ENCODE results near the gene PLEKHG7. TPM values are rescaled to one million over a fixed set of nuclear protein-coding genes. Genes with fewer than 3 reads are reported as not detected.

PLEKHG7 gene
- total and polyA plus RNA-seq, 9 of the 15 experiments (the other 6 are each of a cell fraction or from before 2014, with no cell fraction given) = 0.03 TPM; not detected in 8

DNA sequence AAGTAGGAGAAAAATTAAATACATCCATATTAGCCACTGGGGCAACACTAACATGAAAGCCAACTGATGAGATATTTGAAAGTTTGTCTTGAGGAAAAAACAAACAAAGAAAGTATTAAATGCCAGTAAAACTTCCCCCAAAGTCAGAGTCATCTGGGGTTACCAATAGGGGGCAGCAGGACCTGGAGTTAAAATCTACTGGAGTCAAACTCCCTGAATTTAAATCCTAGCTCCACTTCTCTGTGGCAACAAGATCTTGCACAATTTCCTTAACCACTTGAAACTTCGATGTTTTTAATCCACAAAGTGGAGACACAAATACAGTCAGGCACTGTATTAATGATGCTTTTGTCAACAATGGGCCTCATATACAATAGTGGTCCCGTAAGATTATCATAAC, 14.4 kb downstream of the PLEKHG7 start:
- BruUV-seq (replicated peaks) = no TSS peak
- Histone ChIP-seq H3K9me1 (ENCODE audit: control insufficient read depth, insufficient read depth, low read length) (no peaks in the 10 kb centered on the region), H4K20me1 (replicated peaks; ENCODE audit: control insufficient read depth, insufficient read depth, low read length) (no peaks in the 10 kb centered on the region), H3K27ac (ENCODE audit: extremely low read depth, low read depth, low read length) (no peak overlapping the region), H3K9me3 (replicated peaks; ENCODE audit: control insufficient read depth, insufficient read depth, low read depth, low read length) (no peaks in the 10 kb centered on the region), H3K27me3 (ENCODE audit: control insufficient read depth in 2 of 2, insufficient read depth in 2 of 2, low read length in 2 of 2) (peaks cover 6 to 10% of the 10 kb centered on the region in 2 experiments; a peak in 3 of 5 replicates), H3K4me1 (replicated peaks in 1 of 2; ENCODE audit: control insufficient read depth in 2 of 2, insufficient read depth in 2 of 2, low read length in 2 of 2) (no peaks in the 10 kb centered on the region; a peak in 1 of 5 replicates), H3K4me3 (no peak overlapping the region), H3K9ac (ENCODE audit: insufficient read depth in 1 of 2, low read depth in 2 of 2, low read length in 2 of 2) (no peak overlapping the region), H3K79me2 (ENCODE audit: control insufficient read depth, insufficient read depth, low read length) (no peaks in the 10 kb centered on the region), H3K4me2 (ENCODE audit: insufficient read depth, low read length) (no peak overlapping the region), H2AFZ (ENCODE audit: low read depth, low read length) (no peak overlapping the region), H3K36me3 (ENCODE audit: control insufficient read depth, insufficient read depth, low read length) (no peaks in the 10 kb centered on the region)
- FAIRE-seq = peak; percentile 48
- CTCF ChIA-PET (ENCODE audit: low intra/inter-chr PET ratio) = interaction anchor here (0.6 kb wide), 2 partner anchors 1388 to 1417 kb away, joined by 4 read pairs; no protein-coding TSS in a partner anchor
- 0% methylated on average over 2 of the region's 2 CpGs for WGBS (ENCODE audit: insufficient coverage, low coverage, missing lambda C conversion rate)
- ATAC-seq = peak; percentile 47; the same call in 1 of the 3 replicates
- in situ Hi-C loops (cut with MboI) (no loop called here), intact Hi-C loops (cut with micrococcal nuclease) (no loop called here)
- peak in 2 of 4 experiments; percentile 24 to 28 for DNase-seq (ENCODE audit: extremely low read depth in 1 of 4, low spot score in 3 of 4)
- TF ChIP-seq RAD21 (CRISPR knock-in tag; conservative IDR thresholded peaks at IDR 0.05 in 1 of 2, IDR thresholded peaks at IDR 0.05 in 1 of 2) (peak; percentile 40 to 50), NFYB (IDR thresholded peaks at IDR 0.05; ENCODE audit: extremely low read depth, insufficient read length) (no peak), GATA2 (CRISPR knock-in tag; IDR thresholded peaks at IDR 0.05) (no peak), DPF2 (IDR thresholded peaks at IDR 0.05) (no peak), CEBPB (tag; IDR thresholded peaks at IDR 0.05) (peak; percentile 66)
- TF ChIP-seq, protein P1, sequence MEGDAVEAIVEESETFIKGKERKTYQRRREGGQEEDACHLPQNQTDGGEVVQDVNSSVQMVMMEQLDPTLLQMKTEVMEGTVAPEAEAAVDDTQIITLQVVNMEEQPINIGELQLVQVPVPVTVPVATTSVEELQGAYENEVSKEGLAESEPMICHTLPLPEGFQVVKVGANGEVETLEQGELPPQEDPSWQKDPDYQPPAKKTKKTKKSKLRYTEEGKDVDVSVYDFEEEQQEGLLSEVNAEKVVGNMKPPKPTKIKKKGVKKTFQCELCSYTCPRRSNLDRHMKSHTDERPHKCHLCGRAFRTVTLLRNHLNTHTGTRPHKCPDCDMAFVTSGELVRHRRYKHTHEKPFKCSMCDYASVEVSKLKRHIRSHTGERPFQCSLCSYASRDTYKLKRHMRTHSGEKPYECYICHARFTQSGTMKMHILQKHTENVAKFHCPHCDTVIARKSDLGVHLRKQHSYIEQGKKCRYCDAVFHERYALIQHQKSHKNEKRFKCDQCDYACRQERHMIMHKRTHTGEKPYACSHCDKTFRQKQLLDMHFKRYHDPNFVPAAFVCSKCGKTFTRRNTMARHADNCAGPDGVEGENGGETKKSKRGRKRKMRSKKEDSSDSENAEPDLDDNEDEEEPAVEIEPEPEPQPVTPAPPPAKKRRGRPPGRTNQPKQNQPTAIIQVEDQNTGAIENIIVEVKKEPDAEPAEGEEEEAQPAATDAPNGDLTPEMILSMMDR (IDR thresholded peaks at IDR 0.05 in 2 of 3, conservative IDR thresholded peaks at IDR 0.05 in 1 of 3; ENCODE audit: insufficient read depth in 2 of 3, low read depth in 1 of 3, low read length in 3 of 3) = peak; percentile 44 to 56 (median 47); a peak in 5 of 6 replicates
- POLR2A ChIA-PET = no interaction called here
